Measurements from ENCODE around the gene GADD45GIP1. TPM values are rescaled to one million over a fixed set of nuclear protein-coding genes. Genes with fewer than 3 reads are reported as not detected.
A peak's percentile ranks its signal among the peaks of the same experiment; 100 is the strongest.
"Not testable (repeated sequence)": the region's sequence is repeated elsewhere in the genome, so short reads cannot be mapped to it uniquely, and the experiment has no call there.

GADD45GIP1 gene
- total RNA-seq, 1 experiment from 2014 or later = 39.6 TPM

- DNase-seq (ENCODE audit: low read depth, low spot score) = no peak
These were observed 13.2 kb upstream of the GADD45GIP1 start for GRCh38 chr19:12970070-12970820.

DNA sequence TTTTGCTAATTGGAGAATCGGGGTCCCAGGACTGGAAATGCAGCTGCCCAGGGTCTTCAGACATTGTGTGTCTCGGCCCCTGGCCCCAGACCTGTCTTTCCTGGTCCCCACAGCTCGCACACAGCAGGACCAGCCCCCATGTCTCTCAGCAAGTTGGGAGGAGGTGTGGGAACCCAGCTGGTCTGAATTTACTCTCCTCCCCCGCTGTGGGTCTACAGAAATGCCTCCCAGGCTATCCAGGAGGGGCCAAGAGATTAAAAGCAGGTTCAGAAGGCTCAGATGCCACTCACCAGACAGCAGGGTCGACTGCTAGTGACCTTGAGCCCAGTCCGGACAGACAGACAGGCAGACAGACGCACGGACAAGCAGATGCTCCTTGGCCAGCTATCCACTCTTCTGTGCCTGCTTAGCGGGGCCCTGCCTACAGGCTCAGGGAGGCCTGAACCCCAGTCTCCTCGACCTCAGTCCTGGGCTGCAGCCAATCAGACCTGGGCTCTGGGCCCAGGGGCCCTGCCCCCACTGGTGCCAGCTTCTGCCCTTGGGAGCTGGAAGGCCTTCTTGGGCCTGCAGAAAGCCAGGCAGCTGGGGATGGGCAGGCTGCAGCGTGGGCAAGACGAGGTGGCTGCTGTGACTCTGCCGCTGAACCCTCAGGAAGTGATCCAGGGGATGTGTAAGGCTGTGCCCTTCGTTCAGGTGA lies 12.4 kb upstream of the GADD45GIP1 start, which contains the start of gene DAND5:
Gene DAND5 (plus strand): TSS at position 285 of the 697 bp plus-strand sequence. CDS start 85 bp downstream, at position 370.
- no peak for DNase-seq (ENCODE audit: low read depth, low spot score)
- in situ Hi-C loops (cut with HindIII; ENCODE audit: low pct_unique_long_range_greater_than_20kb, low sequenced_read_pairs) = no loop called here

More at GRCh38 chr19:12970070-12970820, 13.2 kb upstream of the GADD45GIP1 start:
- in situ Hi-C loops (cut with HindIII; ENCODE audit: low pct_unique_long_range_greater_than_20kb, low sequenced_read_pairs) = no loop called here

GRCh38 chr19:12967907-12968306 lies 10.9 kb upstream of the GADD45GIP1 start:
- in situ Hi-C loops (cut with HindIII; ENCODE audit: low pct_unique_long_range_greater_than_20kb, low sequenced_read_pairs) = no loop called here
- DNase-seq (ENCODE audit: low read depth, low spot score) = no peak

DNA sequence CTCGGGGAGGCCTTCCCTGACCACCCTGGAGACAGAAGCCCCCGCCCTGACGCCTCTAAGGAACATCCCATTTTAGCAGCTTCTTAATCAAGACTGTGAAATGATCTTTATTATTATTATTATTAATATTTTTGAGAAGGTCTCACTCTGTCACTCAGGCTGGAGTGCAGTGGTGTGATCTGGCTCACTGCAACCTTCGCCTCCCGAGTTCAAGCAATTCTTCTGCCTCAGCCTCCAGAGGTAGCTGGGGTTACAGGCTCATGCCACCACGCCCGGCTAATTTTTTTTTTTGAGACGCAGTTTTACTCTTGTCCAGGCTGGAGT lies 8.8 kb upstream of the GADD45GIP1 start:
- no peak for DNase-seq (ENCODE audit: low read depth, low spot score)
- in situ Hi-C loops (cut with HindIII; ENCODE audit: low pct_unique_long_range_greater_than_20kb, low sequenced_read_pairs) = no loop called here

DNA sequence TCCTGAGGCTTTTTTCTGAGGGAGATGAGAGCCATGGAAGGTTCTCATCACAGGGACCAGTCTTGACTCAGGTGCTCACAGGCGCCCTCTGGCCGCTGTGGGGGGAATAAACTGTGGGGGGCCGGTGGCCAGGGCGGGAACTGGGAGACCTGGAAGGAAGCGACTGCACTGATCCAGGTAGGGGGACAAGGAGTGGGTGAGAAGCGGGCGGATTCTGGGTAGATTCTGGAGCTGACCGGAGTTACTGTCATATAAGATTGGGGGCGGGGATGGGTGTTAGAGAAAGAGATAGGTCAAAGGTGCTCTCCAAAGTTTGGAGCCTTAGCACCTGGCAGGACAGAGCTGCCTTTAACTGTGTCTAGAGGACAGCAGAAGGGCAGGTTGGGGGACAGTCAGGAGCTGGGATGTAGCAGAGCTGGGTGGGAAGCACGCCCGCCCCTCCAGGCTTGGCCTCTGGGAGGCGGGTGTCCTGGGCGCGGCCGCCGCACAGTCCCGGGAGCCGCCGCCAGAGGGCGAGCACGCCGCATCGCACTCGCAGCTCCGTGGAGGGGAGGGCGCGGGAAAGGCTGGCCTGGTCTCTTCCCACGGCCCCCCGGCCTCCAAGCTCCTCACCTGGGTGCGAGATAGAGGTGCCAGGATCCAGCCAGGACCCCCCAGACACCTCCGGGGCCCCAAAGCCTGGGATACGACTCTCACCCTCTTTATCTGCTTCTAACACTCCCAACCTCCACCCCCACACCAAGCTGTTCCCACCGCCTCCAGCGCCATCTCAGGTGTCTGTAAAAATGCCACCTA lies 8.2 kb upstream of the GADD45GIP1 start:
- peak; percentile 72 for DNase-seq (ENCODE audit: low read depth, low spot score)
- in situ Hi-C loops (cut with HindIII; ENCODE audit: low pct_unique_long_range_greater_than_20kb, low sequenced_read_pairs) = no loop called here

- DNase-seq (ENCODE audit: low read depth, low spot score) = no peak
- in situ Hi-C loops (cut with HindIII; ENCODE audit: low pct_unique_long_range_greater_than_20kb, low sequenced_read_pairs) = no loop called here
These were observed 2.5 kb upstream of the GADD45GIP1 start for GRCh38 chr19:12959481-12959880.

- in situ Hi-C loops (cut with HindIII; ENCODE audit: low pct_unique_long_range_greater_than_20kb, low sequenced_read_pairs); DNase-seq (ENCODE audit: low read depth, low spot score): not testable (repeated sequence)
These were observed 448 bp upstream of the GADD45GIP1 start for GRCh38 chr19:12957389-12957952.

GRCh38 chr19:12955996-12956395 lies 1.0 kb downstream of the GADD45GIP1 start:
- in situ Hi-C loops (cut with HindIII; ENCODE audit: low pct_unique_long_range_greater_than_20kb, low sequenced_read_pairs) = no loop called here
- DNase-seq (ENCODE audit: low read depth, low spot score) = no peak

GRCh38 chr19:12955575-12955974 lies 1.4 kb downstream of the GADD45GIP1 start:
- in situ Hi-C loops (cut with HindIII; ENCODE audit: low pct_unique_long_range_greater_than_20kb, low sequenced_read_pairs); DNase-seq (ENCODE audit: low read depth, low spot score): not testable (repeated sequence)

GRCh38 chr19:12954612-12954962 lies 2.4 kb downstream of the GADD45GIP1 start:
- in situ Hi-C loops (cut with HindIII; ENCODE audit: low pct_unique_long_range_greater_than_20kb, low sequenced_read_pairs) = no loop called here
- no peak for DNase-seq (ENCODE audit: low read depth, low spot score)

DNA sequence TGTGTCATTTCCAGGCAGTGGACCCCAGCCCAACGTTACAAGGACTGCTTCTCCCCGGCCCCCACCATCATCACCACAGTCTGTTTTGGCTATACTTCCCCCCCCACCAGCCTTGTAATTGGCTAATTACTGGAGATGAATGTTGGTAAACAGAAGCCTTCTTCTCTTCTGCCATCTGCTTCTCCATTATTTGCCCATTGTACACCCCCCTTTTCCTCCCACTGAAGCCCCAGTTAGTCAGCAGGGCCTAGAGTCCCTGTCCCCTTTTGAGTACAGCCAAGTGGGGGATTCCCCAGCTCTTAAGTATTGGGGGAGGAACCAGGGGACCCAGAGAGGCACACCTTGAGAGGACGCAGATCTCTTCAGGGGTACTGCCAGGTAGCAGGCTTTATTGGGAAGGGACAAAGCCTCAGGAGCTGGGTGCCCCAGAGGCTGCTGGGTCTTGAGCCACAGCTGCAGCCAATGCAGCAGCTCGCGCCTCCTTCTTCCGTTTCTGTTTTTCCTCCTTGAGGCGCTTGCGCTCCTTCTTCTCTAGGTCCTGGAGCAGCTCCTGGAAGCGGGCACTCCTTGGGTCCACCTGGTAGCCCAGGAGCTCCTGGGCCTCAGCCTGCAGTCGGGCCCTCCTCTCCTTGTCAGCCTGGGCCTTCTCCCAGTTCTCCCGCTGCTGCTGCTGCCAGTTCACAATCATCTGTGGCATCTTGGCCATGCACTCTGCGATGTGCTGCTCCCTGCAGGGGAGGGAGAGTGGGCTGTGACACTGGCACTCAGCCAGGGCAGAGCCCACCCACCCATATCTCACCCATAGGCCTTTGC lies 3.0 kb downstream of the GADD45GIP1 start:
- in situ Hi-C loops (cut with HindIII; ENCODE audit: low pct_unique_long_range_greater_than_20kb, low sequenced_read_pairs) = no loop called here
- DNase-seq (ENCODE audit: low read depth, low spot score) = no peak

DNA sequence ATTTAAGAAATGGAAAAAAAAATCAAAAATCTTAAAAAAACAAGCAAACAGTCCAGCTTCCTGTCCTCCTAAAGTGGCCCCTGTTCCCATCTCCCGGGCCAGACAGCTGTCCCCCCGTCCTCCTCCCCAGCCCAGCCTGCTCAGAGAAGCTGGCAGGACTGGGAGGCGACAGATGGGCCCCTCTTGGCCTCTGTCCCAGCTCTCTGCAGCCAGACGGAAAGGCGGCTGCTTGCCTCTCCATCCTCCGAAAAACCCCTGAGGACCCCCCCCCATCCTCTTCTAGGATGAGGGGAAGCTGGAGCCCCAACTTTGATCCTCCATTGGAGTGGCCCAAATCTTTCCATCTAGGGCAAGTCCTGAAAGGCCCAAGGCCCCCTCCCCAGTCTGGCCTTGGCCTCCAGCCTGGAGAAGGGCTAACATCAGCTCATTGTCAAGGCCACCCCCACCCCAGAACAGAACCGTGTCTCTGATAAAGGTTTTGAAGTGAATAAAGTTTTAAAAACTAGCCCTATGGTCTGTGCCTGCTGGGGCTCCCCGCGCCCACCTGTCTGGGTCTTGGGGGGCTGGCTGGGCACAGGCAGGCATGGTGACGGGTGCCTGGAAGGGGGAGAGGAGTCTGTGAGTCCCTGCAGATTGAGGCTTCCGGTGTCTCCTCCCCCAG lies 3.8 kb downstream of the GADD45GIP1 start:
- DNase-seq (ENCODE audit: low read depth, low spot score) = no peak
- in situ Hi-C loops (cut with HindIII; ENCODE audit: low pct_unique_long_range_greater_than_20kb, low sequenced_read_pairs) = no loop called here

DNA sequence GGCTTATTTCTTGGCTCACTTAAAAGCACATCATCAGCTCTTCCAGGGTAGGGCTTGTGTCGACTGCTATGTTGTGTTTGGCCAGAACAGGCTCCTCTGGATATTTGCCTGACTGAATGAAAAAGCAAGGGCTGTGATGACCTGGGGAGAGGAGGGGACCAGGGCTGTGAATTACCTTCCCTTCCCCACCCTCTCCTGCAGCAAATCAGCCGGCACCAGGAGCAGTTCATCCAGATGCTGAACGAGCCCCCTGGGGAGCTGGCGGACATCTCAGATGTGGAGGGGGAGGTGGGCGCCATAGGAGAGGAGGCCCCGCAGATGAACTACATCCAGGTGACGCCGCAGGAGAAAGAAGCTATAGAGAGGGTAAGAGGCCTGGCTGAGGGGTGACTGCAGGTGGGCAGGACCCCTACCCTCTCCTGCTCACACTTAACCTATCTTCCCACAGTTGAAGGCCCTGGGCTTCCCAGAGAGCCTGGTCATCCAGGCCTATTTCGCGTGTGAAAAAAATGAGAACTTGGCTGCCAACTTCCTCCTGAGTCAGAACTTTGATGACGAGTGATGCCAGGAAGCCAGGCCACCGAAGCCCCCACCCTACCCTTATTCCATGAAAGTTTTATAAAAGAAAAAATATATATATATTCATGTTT lies 4.4 kb downstream of the GADD45GIP1 start:
- in situ Hi-C loops (cut with HindIII; ENCODE audit: low pct_unique_long_range_greater_than_20kb, low sequenced_read_pairs) = no loop called here
- no peak for DNase-seq (ENCODE audit: low read depth, low spot score)

DNA sequence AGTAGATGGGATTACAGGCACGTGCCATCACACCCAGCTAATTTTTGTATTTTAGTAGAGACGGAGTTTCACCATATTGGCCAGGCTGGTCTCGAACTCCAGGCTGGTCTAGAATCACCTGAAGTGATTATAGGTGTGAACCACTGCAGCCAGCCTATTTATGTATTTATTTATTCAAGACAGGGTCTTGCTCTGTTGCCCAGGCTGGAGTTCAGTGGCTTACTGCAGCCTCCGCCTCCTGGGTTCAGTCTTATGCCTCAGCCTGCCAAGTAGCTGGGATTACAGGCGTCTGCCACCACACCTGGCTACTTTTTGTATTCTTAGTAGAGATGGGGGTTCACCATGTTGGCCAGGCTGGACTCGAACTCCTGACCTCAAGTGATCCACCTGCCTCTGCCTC lies 5.0 kb downstream of the GADD45GIP1 start:
- in situ Hi-C loops (cut with HindIII; ENCODE audit: low pct_unique_long_range_greater_than_20kb, low sequenced_read_pairs); DNase-seq (ENCODE audit: low read depth, low spot score): not testable (repeated sequence)

GRCh38 chr19:12949363-12950283 lies 7.4 kb downstream of the GADD45GIP1 start:
- in situ Hi-C loops (cut with HindIII; ENCODE audit: low pct_unique_long_range_greater_than_20kb, low sequenced_read_pairs) = no loop called here
- no peak for DNase-seq (ENCODE audit: low read depth, low spot score)
